Head of caudate nucleus (tissue), 42 donors: ENCODE data around the gene CALN1.
"Not testable (repeated sequence)": the region's sequence is repeated elsewhere in the genome, so short reads cannot be mapped to it uniquely, and the experiment has no call there.

Source experiments
- DNase-seq, 42 donors: peaks; one replicate each; pipeline versions ENCODE4 v3.0.0 to v3.0.0-alpha.2; 2020 to 2021; ENCODE audit warnings: mixed read lengths in 7 of 42
- intact Hi-C: fragments of 100-400 bp; cut with DNase I; formaldehyde crosslinking; loops from one replicate; pipeline ENCODE4 v1.15.0; 2022

The CALN1 gene

DNA sequence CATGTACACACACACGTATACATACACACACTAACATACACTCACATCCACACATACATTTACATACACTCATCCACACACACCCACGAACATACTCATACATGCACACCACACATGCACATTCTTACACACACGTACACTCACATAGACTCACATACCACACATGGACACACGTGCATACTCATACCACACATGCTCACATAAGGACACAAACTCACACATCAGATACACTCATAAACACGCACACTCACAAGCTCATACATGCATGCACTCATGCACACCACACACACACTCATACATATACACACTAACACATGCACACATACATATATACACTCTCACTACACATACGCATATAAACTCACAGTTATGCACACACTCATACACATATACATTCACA is 1.2 kb upstream of the CALN1 start:
- no peak for DNase-seq
- intact Hi-C loops, result no loop called here

GRCh38 chr7:72411419-72411818 is 719 bp downstream of the CALN1 start:
- DNase-seq, result no peak
- intact Hi-C loops, result no loop called here

GRCh38 chr7:72409638-72410015 is 2.5 kb downstream of the CALN1 start:
- no peak for DNase-seq
- intact Hi-C loops, result no loop called here

DNA sequence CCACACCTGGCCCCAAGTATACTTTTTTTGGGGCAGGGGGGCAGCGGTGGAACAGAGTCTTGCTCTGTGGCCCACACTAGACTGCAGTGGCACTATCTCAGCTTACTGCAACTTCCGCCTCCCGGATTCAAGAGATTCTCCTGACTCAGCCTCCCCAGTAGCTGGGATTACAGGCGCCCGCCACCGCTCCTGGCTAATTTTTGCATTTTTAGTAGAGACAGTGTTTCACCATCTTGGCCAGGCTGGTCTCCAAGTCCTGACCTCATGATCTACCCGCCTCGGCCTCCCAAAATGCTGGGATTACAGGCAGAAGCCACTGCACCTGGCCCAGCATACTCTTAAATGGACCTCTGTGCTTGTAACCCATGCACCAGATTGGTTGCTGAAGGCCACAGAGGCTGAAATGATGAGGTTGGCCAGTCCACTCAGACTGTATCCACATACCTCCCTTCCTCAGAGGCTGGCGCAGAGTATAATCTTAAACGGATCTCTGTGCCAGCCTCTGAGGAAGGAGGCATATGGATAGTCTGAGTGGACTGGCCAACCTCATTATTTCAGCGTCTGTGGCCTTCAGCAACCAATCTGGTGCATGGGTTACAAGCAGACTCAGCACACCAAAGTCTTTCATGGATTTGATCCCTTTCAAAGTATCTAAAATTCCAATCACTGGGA is 3.0 kb downstream of the CALN1 start:
- intact Hi-C loops, result no loop called here
- no peak for DNase-seq

- intact Hi-C loops, result no loop called here
- DNase-seq, result no peak
Observed at GRCh38 chr7:72406820-72407403, 5.2 kb downstream of the CALN1 start.

DNA sequence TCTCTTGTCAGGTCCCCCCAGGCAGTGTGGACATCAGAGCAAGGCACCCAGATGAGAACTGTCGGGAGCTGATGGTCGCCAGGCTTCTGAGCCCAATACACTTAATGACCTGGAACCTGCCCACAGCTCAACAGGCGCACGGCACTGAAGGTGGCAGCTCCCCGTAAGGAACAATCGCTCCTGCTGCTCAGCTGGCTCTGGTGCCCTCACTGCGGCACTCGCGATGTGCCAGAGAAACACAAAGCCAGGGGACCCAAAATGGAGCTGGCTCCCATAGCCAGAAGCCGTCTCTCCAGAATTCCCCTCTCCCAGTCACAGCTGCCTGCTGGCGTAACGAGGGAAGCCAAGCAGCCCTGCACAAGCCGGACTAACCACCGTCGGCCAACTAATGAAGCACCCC is 6.3 kb downstream of the CALN1 start:
- peak in 30 of 42 donors; percentile 2 to 61 (median 22) for DNase-seq
- intact Hi-C loops, result no loop called here

GRCh38 chr7:72405418-72405817 is 6.7 kb downstream of the CALN1 start:
- DNase-seq, result peak; percentile 40 to 93 (median 76)
- intact Hi-C loops, result no loop called here

DNA sequence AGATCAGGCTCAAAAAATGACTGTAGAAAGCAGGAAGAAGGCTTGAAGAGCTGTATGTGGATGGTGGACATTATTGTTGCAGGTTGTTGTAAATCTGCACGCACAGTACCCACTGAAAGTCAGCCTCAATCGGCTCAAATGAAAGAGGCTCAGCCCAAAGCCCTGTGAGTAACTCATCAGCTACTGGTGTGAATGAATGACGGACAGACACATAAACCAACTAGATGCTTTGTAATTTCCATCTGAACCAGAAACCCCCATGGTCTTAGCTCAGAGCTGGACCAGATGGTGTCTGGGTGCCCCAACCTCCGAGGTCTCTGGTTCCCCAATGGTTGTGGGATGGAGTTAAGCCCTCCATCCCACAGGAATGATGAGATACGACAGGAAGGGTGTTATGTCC is 7.4 kb downstream of the CALN1 start:
- DNase-seq, result no peak
- intact Hi-C loops, result loop anchor here (5.0 kb wide), 1 partner anchor 437 kb away; no protein-coding TSS in a partner anchor

- intact Hi-C loops, result loop anchor here (5.0 kb wide), 1 partner anchor 436 kb away; no protein-coding TSS in a partner anchor
- DNase-seq, result no peak
Observed at GRCh38 chr7:72403458-72404076, 8.6 kb downstream of the CALN1 start.

DNA sequence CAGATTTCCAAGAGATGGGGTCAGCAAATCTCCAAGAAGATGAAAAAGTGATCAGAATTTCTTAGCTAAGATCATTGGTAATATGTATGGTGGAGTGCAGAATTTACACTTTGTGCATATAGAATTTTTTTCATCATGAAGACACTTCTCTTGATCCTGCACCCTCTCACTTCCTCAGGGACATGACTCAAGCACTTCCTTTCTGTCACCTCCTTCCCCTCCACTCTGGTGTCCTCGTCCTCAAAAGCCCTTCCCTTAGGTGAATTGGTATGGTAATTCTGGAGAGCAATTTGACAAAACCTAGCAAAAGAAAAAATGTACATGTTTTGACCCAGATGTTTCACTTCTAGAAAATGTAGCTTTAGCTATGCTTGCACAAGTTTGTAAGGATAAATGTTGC is 18.1 kb downstream of the CALN1 start:
- intact Hi-C loops, result no loop called here
- DNase-seq, result no peak

DNA sequence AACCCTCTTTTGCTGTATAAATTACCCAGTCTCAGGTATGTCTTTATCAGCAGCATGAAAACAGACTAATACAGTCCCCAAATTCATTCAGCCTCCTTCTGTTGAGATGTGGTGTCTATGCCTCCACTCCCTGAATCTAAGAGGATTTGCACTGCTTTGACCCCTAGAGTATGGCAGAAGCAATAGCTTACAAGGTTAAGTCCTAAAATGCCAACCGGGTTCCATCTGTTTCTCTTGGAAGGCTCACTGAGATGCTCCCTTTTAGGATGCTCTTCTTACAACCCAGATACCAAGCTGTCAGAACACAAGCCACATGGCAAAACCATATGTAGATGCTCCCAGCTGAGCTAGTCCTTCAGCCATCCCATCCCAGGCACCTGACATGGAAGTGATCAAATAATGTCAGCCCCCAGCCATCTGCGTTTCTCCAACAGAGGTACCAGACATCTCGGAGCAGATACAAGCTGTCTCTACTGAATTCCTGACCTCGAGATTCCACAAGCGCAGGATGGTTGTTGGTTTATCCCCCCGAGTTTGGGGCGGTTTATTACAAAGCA is 20.2 kb downstream of the CALN1 start:
- no peak for DNase-seq
- intact Hi-C loops, result no loop called here

DNA sequence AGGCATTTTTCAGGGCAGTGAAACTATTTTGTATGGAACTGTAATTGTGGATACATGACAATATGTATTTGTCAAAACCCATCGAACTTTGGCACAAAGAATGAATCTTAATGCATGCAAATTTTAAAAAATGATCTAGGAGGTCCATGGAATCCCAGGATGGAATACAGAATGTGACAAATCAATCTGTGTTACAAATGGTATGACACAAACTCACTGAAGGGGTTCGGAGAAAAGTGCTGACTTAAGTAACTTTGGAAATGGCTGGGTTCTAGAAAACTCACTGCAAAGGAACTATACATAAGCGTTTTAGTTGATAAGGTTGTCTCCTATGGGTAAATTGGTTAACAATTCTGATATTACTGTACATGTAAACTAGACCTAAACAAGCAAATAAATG is 26.0 kb downstream of the CALN1 start:
- DNase-seq, result no peak
- intact Hi-C loops, result no loop called here

DNA sequence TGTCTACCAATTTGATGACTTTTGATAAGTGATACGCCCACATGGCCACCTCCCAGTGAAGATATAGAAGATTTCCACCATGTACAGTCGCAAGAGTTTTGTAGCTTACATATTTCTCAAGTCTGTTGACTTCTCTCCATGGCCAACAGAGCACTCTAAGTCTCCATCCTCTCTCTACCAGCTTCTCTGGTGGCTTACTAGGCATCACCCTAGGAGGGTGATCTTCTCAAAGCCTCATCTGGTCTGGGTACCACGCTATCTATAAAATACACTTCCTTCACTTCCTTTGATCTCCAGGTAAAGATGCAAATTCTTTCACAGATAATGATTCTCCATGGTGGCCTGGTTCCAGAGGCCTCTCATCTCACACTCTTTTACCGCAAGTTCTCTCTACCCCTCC is 49.9 kb downstream of the CALN1 start:
- DNase-seq, result no peak
- intact Hi-C loops, result no loop called here

- no peak for DNase-seq
- intact Hi-C loops, result no loop called here
Observed at GRCh38 chr7:72345208-72345727, 66.9 kb downstream of the CALN1 start.

GRCh38 chr7:72343991-72344390 is 68.1 kb downstream of the CALN1 start:
- intact Hi-C loops, result no loop called here
- no peak for DNase-seq

- intact Hi-C loops, DNase-seq: not testable (repeated sequence)
Observed at GRCh38 chr7:72343354-72343753, 68.8 kb downstream of the CALN1 start.

- peak in 31 of 42 donors; percentile 16 to 79 (median 57) for DNase-seq
- intact Hi-C loops, result no loop called here
Observed at GRCh38 chr7:72337390-72338167, 74.6 kb downstream of the CALN1 start.

DNA sequence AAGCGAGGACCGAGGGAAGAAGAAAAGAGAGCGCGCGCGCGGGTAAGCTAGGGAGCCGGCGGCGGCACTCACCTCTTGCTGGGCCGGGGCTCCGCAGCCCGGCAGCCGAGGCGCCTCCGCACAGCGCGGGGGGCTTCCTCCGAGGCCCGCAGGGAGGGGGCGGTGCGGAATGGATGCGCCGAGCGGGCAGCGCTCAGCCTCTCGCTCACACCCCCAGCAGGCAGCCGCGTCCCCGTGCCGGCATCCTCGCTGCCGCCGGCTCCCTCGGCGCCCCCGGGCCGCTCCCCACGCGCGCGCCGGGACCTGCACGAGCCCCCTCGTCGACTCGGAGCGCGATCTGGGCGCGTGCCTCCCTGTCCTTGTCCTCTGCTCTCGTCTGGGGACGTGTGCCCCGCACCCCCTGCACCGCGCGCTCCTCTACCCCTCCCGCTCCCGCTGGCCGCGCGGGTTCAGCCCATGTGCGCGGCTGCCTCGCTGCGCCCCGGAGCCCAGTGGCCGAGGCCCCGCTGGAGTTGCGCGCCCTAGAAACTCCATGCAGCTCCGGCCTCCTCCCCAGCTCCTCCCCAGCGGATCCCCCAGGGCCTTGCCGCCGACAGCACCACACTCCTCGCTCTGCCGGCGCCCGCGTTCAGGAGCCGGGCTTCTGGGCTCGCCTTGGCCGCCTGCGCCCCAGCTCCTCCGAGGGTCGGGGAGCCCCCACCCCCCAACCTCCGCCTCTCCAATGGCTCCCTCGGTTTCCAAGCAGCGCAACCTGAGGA is 75.3 kb downstream of the CALN1 start:
- intact Hi-C loops, result no loop called here
- peak in 38 of 42 donors; percentile 14 to 77 (median 45) for DNase-seq

GRCh38 chr7:72336382-72336631 is 75.8 kb downstream of the CALN1 start:
- peak in 7 of 42 donors; percentile 13 to 47 (median 33) for DNase-seq
- intact Hi-C loops, result no loop called here
